GM12878 (cell line): Measurements from ENCODE around the gene NTF4. TPM values are rescaled to one million over a fixed set of nuclear protein-coding genes. Genes with fewer than 3 reads are reported as not detected.

Experiments used
- ATAC-seq: fragments of 200-7000 bp; cut with Tn5 transposase; 3 replicates; pipeline ENCODE4 v1.9.1; 2020; ENCODE audit warnings: mild to moderate bottlenecking, moderate library complexity
- BruUV-seq: library from RNA; stranded (reverse); fragments of 400-500 nt; replicated peaks from 2 replicates; lab custom pipeline; 2021; lab: Mats Ljungman, UMichigan
- CTCF ChIA-PET: fragments of 300-600 bp; sonication (Branson Sonifier 250); formaldehyde crosslinking; extraction: SDS; loops from one replicate; lab custom pipeline; 2021; ENCODE audit warnings: inconsistent platforms; lab: Yijun Ruan, JAX
- POLR2A ChIA-PET: fragments of 350-600 bp; formaldehyde crosslinking; extraction: SDS; loops from one replicate; lab custom pipeline; 2021; ENCODE audit warnings: inconsistent platforms; lab: Charles Lee
- RAD21 ChIA-PET: fragments of 300-600 bp; sonication (Branson Sonifier 250); formaldehyde crosslinking; loops from one replicate; lab custom pipeline; 2023; ENCODE audit warnings: antibody characterized with exemption; ENCODE audit not compliant: unreplicated experiment; lab: Charles Lee
- SMC1A ChIA-PET: fragments of 300-600 bp; sonication (Branson Sonifier 250); formaldehyde crosslinking; loops from one replicate; lab custom pipeline; 2023; ENCODE audit not compliant: unreplicated experiment, uncharacterized antibody; lab: Charles Lee
- DNase-seq: peaks from one replicate; pipeline ENCODE4 v3.0.0-alpha.2; 2011; ENCODE audit warnings: low read depth, low spot score
- FAIRE-seq: peaks from 3 replicates; lab custom pipeline; 2011; peaks lifted over from hg19 to GRCh38; lab: Jason Lieb, UNC
- H2AFZ ChIP-seq: 2 replicates; pipeline ENCODE4 v1.6.0; 2011; ENCODE audit warnings: low read depth, low read length, control low read depth; ENCODE audit not compliant: control insufficient read depth
- H3K27ac ChIP-seq: 2 replicates; pipeline ENCODE4 v1.5.1; 2011; ENCODE audit warnings: control low read depth; ENCODE audit not compliant: control insufficient read depth, insufficient read depth
- H3K27me3 ChIP-seq, 2 experiments: replicated peaks in 1 of 2; 2 replicates each; pipeline versions ENCODE4 v1.6.0 to v1.6.1; 2011; ENCODE audit warnings: low read length in 1 of 2; ENCODE audit not compliant: control insufficient read depth in 2 of 2, insufficient read depth in 2 of 2
- H3K36me3 ChIP-seq, 2 experiments: 2 replicates each; pipeline ENCODE4 v1.5.1; 2011; ENCODE audit warnings: low read length in 1 of 2; ENCODE audit not compliant: control insufficient read depth in 2 of 2, insufficient read depth in 2 of 2
- H3K4me1 ChIP-seq: 2 replicates; pipeline ENCODE4 v1.6.1; 2011; ENCODE audit warnings: mild to moderate bottlenecking, low read length, moderate library complexity, mixed read lengths; ENCODE audit not compliant: control insufficient read depth, insufficient read depth
- H3K4me2 ChIP-seq: 2 replicates; pipeline ENCODE4 v1.6.0; 2011; ENCODE audit warnings: control low read depth; ENCODE audit not compliant: control insufficient read depth, insufficient read depth
- H3K4me3 ChIP-seq: fragments of 200-600 bp; sonication (generic); 2 replicates; pipeline ENCODE4 v1.5.1; 2016
- H3K79me2 ChIP-seq: 2 replicates; pipeline ENCODE4 v1.6.0; 2011; ENCODE audit warnings: low read length; ENCODE audit not compliant: control insufficient read depth, insufficient read depth
- H3K9ac ChIP-seq: 2 replicates; pipeline ENCODE4 v1.8.0; 2011; ENCODE audit warnings: low read length, control low read depth, mixed read lengths; ENCODE audit not compliant: control insufficient read depth, insufficient read depth
- H3K9me3 ChIP-seq: replicated peaks from 3 replicates; pipeline ENCODE4 v1.5.1; 2011; ENCODE audit warnings: mild to moderate bottlenecking, low read length; ENCODE audit not compliant: control insufficient read depth, insufficient read depth
- H4K20me1 ChIP-seq: 2 replicates; pipeline ENCODE4 v1.6.0; 2011; ENCODE audit not compliant: control insufficient read depth, insufficient read depth
- CBFB ChIP-seq: IDR thresholded peaks from 2 replicates; pipeline ENCODE4 v1.6.1; 2016; ENCODE audit warnings: antibody characterized with exemption, low read depth
- GATAD2B ChIP-seq: fragments of 450-650 bp; conservative IDR thresholded peaks from 2 replicates; pipeline ENCODE4 v1.6.1; 2017; ENCODE audit warnings: low read depth, mild to moderate bottlenecking, moderate library complexity
- HDGF ChIP-seq: fragments of 450-650 bp; IDR thresholded peaks from 2 replicates; pipeline ENCODE4 v1.6.1; 2016; ENCODE audit warnings: antibody characterized with exemption
- IRF3 ChIP-seq: fragments of 450-650 bp; IDR thresholded peaks from 2 replicates; pipeline ENCODE4 v1.6.1; 2014; ENCODE audit warnings: mild to moderate bottlenecking
- IRF4 ChIP-seq: IDR thresholded peaks from 2 replicates; pipeline ENCODE4 v1.6.1; 2011; ENCODE audit warnings: low read depth, low read length
- NFXL1 ChIP-seq: fragments of 450-650 bp; IDR thresholded peaks from 2 replicates; pipeline ENCODE4 v1.6.1; 2017; ENCODE audit warnings: antibody characterized with exemption, mild to moderate bottlenecking, borderline replicate concordance
- NFYB ChIP-seq: IDR thresholded peaks from 2 replicates; pipeline ENCODE4 v1.6.1; 2011; ENCODE audit warnings: low read depth, mild to moderate bottlenecking, low read length, improper control_type of control experiment, moderate library complexity; ENCODE audit not compliant: insufficient read depth
- PML ChIP-seq: IDR thresholded peaks from 2 replicates; pipeline ENCODE4 v1.6.1; 2012; ENCODE audit warnings: low read length, inconsistent platforms
- PRDM15 ChIP-seq: fragments of 450-650 bp; formaldehyde crosslinking; IDR thresholded peaks from 2 replicates; pipeline ENCODE4 v1.4.0; 2020; ENCODE audit warnings: mild to moderate bottlenecking, moderate library complexity
- USF2 ChIP-seq: IDR thresholded peaks from 2 replicates; pipeline ENCODE4 v1.6.1; 2011; ENCODE audit warnings: low read depth, low read length, improper control_type of control experiment, borderline replicate concordance
- YBX1 ChIP-seq: fragments of 450-650 bp; IDR thresholded peaks from 2 replicates; pipeline ENCODE4 v1.6.1; 2016; ENCODE audit warnings: antibody characterized with exemption
- ZBTB33 ChIP-seq: fragments of 450-650 bp; IDR thresholded peaks from 2 replicates; pipeline ENCODE4 v1.6.1; 2017; ENCODE audit warnings: mild to moderate bottlenecking
- ZBTB40 ChIP-seq: fragments of 450-650 bp; IDR thresholded peaks from 2 replicates; pipeline ENCODE4 v1.6.1; 2016; ENCODE audit warnings: mild to moderate bottlenecking, moderate library complexity, borderline replicate concordance
- WGBS: methylation state at CpG from one replicate; pipeline ENCODE4 v1.1.6; 2016; ENCODE audit warnings: low lambda C conversion rate; ENCODE audit not compliant: insufficient replicate concordance, insufficient coverage; ENCODE audit errors: missing lambda C conversion rate; 5-methylcytosine and 5-hydroxymethylcytosine counted together
- in situ Hi-C: fragments of 300-500 bp; cut with MboI; formaldehyde crosslinking; loops from 9 replicates; pipeline ENCODE4 v1.14.3; 2018; ENCODE audit warnings: mixed read lengths
- intact Hi-C: fragments of 100-400 bp; cut with micrococcal nuclease; formaldehyde crosslinking; loops from one replicate; pipeline ENCODE4 v1.14.2; 2022; ENCODE audit not compliant: unreplicated experiment
- polyA plus RNA-seq, 11 experiments: library from polyadenylated mRNA; depleted of rRNA in 4 of 11; unstranded in 6 of 11; stranded (reverse) in 5 of 11; fragments of >200 nt; fragmentation: Nextera tagmentation in 4 of 11; fragmentation: Illumina TruSeq in 1 of 11; extraction: Ambion mirVana in 4 of 11; extraction: Trizol in 1 of 11; gene quantifications; 1 replicate in 1 of 11; 2 replicates in 10 of 11; pipeline versions ENCODE4 v1.2.1 to v1.2.3, GENCODE V29; 2011 to 2016; ENCODE audit warnings: inconsistent platforms in 2 of 11, missing spikeins in 2 of 11, low read depth in 1 of 11
- total RNA-seq, 4 experiments: library from RNA; depleted of rRNA in 3 of 4; stranded (reverse); fragments of >200 nt in 3 of 4; fragmentation: Illumina TruSeq in 1 of 4; extraction: Trizol in 1 of 4; gene quantifications; 2 replicates each; pipeline versions ENCODE4 v1.2.1 to v1.2.3, GENCODE V29; 2013 to 2021

The NTF4 gene
- total and polyA plus RNA-seq, 10 of the 15 experiments (the other 5 are each of a cell fraction or from before 2014, with no cell fraction given), result not detected

GRCh38 chr19:49058562-49058961 lies 6.1 kb downstream of the NTF4 start:
- no TSS peak for BruUV-seq
- POLR2A ChIA-PET, result no interaction called here
- Histone ChIP-seq H3K4me3 (no peak overlapping the region), H3K27ac (no peak overlapping the region), H3K79me2 (no peaks in the 10 kb centered on the region), H3K9ac (no peak overlapping the region), H3K36me3 (no peaks in the 10 kb centered on the region), H2AFZ (no peak overlapping the region), H4K20me1 (no peaks in the 10 kb centered on the region), H3K4me2 (no peak overlapping the region), H3K4me1 (no peaks in the 10 kb centered on the region), H3K27me3 (peaks cover 3 to 16% of the 10 kb centered on the region in 2 experiments; a peak in 3 of 4 replicates), H3K9me3 (no peaks in the 10 kb centered on the region)
- CTCF ChIA-PET, result interaction anchor here (1.2 kb wide), 1 partner anchor 48 kb away, joined by 3 read pairs; no protein-coding TSS in a partner anchor
- no peak for FAIRE-seq
- SMC1A ChIA-PET, result no interaction called here
- RAD21 ChIA-PET, result no interaction called here
- intact Hi-C loops (no loop called here), in situ Hi-C loops (no loop called here)
- peak; percentile 37; the same call in 2 of the 3 replicates for ATAC-seq
- WGBS, result 37% methylated on average over 10 of the region's 10 CpGs
- no peak for DNase-seq
- no peak for TF ChIP-seq IRF3
- TF ChIP-seq HDGF, result no peak
- no peak for TF ChIP-seq NFXL1
- no peak for TF ChIP-seq ZBTB40
- no peak for TF ChIP-seq NFYB
- no peak for TF ChIP-seq USF2
- TF ChIP-seq YBX1, result no peak
- no peak for TF ChIP-seq CBFB
- TF ChIP-seq IRF4, result no peak
- TF ChIP-seq PRDM15 (CRISPR knock-in tag), result no peak
- TF ChIP-seq GATAD2B, result no peak
- TF ChIP-seq ZBTB33, result no peak
- no peak for TF ChIP-seq PML
